RWPE2 (cell line): ENCODE measurements around the gene PI4K2A.

Experiments used
- ATAC-seq: fragments of 200-7000 bp; cut with Tn5 transposase; 3 replicates; pipeline ENCODE4 v1.9.1; 2021; ENCODE audit warnings: low read depth
- DNase-seq: peaks from one replicate; pipeline ENCODE4 v3.0.0-alpha.2; 2020; ENCODE audit warnings: low spot score
- H3K27ac ChIP-seq: fragments of 450-650 bp; 2 replicates; pipeline ENCODE4 v1.5.1; 2017; ENCODE audit warnings: mild to moderate bottlenecking; ENCODE audit not compliant: poor library complexity, severe bottlenecking
- H3K27me3 ChIP-seq: fragments of 250-450 bp; sonication (Bioruptor Pico); 2 replicates; pipeline ENCODE4 v1.5.1; 2021; ENCODE audit warnings: mild to moderate bottlenecking, moderate library complexity; ENCODE audit not compliant: insufficient read depth, poor library complexity, severe bottlenecking
- H3K36me3 ChIP-seq: fragments of 250-450 bp; sonication (Bioruptor Pico); 2 replicates; pipeline ENCODE4 v1.5.1; 2020; ENCODE audit warnings: low read depth, mild to moderate bottlenecking, moderate library complexity
- H3K4me1 ChIP-seq: fragments of 250-450 bp; sonication (Bioruptor Pico); 2 replicates; pipeline ENCODE4 v1.5.1; 2021; ENCODE audit warnings: mild to moderate bottlenecking, moderate library complexity; ENCODE audit not compliant: insufficient read depth, poor library complexity, severe bottlenecking
- H3K4me3 ChIP-seq: fragments of 250-450 bp; sonication (Bioruptor Pico); 2 replicates; pipeline ENCODE4 v1.5.1; 2021; ENCODE audit warnings: mild to moderate bottlenecking, moderate library complexity; ENCODE audit not compliant: severe bottlenecking
- H3K9me3 ChIP-seq: fragments of 250-450 bp; sonication (Bioruptor Pico); 2 replicates; pipeline ENCODE4 v1.5.1; 2021; ENCODE audit warnings: mild to moderate bottlenecking, moderate library complexity; ENCODE audit not compliant: severe bottlenecking
- TF ChIP-seq, protein P1 (sequence below): fragments of 450-650 bp; IDR thresholded peaks from one replicate; pipeline ENCODE4 v1.5.1; 2017; ENCODE audit warnings: mild to moderate bottlenecking, moderate library complexity; ENCODE audit not compliant: poor library complexity, severe bottlenecking

The PI4K2A gene

DNA sequence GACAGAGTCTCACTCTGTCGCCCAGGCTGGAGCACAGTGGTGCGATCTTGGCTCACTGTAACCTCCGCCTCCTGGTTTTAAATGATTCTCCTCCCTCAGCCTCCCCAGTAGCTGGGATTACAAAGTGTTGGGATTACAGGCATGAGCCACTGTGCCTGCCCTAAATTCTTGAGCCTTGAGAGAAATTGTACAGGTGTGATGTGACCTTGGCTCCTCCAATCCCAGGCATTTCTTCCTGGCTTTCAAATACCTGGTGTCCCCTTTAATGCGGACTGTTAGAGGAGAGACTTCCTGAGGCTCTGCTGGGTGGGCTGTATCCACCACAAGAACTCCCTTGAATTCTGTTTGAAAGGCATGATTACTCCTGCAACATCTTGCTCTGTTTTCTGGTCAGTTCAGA is 22.2 kb upstream of the PI4K2A start:
- Histone ChIP-seq H3K9me3 (no peaks in the 10 kb centered on the region), H3K4me3 (no peak overlapping the region), H3K27me3 (no peaks in the 10 kb centered on the region), H3K27ac (no peak overlapping the region), H3K36me3 (0 out of 2 replicates have a peak, but pooled peaks cover 3% of the 10 kb centered on the region), H3K4me1 (no peaks in the 10 kb centered on the region)
- TF ChIP-seq, protein P1, sequence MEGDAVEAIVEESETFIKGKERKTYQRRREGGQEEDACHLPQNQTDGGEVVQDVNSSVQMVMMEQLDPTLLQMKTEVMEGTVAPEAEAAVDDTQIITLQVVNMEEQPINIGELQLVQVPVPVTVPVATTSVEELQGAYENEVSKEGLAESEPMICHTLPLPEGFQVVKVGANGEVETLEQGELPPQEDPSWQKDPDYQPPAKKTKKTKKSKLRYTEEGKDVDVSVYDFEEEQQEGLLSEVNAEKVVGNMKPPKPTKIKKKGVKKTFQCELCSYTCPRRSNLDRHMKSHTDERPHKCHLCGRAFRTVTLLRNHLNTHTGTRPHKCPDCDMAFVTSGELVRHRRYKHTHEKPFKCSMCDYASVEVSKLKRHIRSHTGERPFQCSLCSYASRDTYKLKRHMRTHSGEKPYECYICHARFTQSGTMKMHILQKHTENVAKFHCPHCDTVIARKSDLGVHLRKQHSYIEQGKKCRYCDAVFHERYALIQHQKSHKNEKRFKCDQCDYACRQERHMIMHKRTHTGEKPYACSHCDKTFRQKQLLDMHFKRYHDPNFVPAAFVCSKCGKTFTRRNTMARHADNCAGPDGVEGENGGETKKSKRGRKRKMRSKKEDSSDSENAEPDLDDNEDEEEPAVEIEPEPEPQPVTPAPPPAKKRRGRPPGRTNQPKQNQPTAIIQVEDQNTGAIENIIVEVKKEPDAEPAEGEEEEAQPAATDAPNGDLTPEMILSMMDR = no peak
- DNase-seq (no peak), ATAC-seq (no peak)

DNA sequence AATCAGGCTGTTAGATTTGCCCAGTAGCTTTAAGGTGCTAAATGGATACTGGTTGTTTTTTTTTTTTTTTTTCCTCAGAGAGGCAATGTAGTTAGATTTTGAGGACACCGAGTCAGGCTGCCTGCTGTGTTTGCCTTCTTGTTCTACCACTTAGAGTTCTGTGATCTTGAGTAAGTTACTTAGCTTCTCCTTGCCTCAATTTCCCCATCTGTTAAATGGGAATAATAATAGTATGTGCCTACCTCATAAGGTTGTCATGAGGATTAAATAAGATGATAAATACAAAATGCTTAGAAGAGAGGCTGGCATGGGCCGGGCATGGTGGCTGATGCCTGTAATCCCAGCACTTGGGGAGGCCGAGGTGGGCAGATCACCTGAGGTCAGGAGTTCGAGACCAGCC is 21.7 kb upstream of the PI4K2A start:
- Histone ChIP-seq H3K4me1 (no peaks in the 10 kb centered on the region), H3K27ac (no peak overlapping the region), H3K36me3 (0 out of 2 replicates have a peak, but pooled peaks cover 3% of the 10 kb centered on the region), H3K4me3 (no peak overlapping the region), H3K9me3 (no peaks in the 10 kb centered on the region), H3K27me3 (no peaks in the 10 kb centered on the region)
- DNase-seq = no peak
- ATAC-seq = no peak
- TF ChIP-seq, protein P1 = no peak

DNA sequence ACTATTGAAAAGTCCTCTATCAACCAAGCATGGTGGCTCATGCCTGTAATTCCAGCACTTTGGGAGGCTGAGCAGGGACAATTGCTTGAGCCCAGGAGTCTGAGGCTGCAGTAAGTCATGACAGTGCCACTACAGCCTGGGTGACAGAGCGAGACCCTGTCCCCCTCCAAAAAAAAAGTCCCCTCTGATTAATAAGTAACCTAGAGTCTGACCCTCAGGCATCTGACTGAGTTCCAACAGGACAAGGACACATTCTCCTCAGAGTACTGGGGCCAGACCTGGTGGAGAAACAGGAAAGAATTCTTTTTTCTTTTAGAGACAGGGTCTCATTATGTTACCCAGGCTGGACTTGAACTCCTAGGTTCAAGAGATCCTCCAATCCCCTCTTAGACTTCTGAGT is 17.2 kb upstream of the PI4K2A start:
- Histone ChIP-seq H3K36me3 (0 out of 2 replicates have a peak, but pooled peaks cover 3% of the 10 kb centered on the region), H3K9me3 (no peaks in the 10 kb centered on the region), H3K4me3 (no peak overlapping the region), H3K27me3 (no peaks in the 10 kb centered on the region), H3K27ac (no peak overlapping the region), H3K4me1 (no peaks in the 10 kb centered on the region)
- TF ChIP-seq, protein P1 = no peak
- DNase-seq = no peak
- no peak for ATAC-seq

DNA sequence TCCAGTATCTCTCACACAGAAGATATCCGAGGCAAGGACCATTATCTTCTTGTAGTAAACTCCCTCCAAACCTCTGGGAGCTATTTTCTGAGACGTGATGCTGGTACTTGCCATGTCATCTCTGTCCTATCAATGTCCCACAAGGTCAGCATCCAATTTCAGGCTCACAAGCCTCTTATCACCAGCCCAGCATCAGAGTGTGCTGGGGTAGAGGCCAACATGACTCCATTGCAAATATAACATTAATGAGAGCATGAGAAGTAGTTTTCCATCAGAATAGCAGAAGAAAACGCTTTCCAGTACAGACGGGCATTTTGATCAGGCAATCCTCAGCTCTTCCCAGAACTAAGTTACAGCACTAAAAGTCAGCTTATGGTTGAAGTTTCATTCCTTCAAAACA is 12.7 kb upstream of the PI4K2A start:
- DNase-seq = no peak
- no peak overlapping the region for H3K27ac ChIP-seq
- no peaks in the 10 kb centered on the region for H3K9me3 ChIP-seq
- H3K27me3 ChIP-seq = no peaks in the 10 kb centered on the region
- no peaks in the 10 kb centered on the region for H3K36me3 ChIP-seq
- H3K4me1 ChIP-seq = peaks cover 3% of the 10 kb centered on the region
- ATAC-seq = no peak
- H3K4me3 ChIP-seq = no peak overlapping the region
- TF ChIP-seq, protein P1 = no peak

DNA sequence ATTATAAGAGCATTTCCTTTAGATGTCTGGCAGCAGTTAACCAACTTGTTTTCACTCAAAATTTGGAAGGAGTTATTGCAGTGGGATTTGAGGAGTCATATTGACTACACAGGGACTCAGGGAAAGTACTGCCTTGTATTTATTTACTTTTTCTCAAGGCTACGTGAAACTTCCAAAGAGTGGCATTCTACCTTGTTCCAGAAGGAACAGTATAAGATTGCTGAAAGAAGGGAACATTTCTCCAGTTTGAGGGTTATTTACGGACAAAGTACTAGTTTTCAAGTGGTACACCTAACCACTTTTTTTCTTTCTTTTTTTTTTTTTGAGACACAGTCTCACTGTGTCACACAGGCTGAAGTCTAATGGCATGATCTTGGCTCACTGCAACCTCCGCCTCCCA is 12.2 kb upstream of the PI4K2A start:
- no peaks in the 10 kb centered on the region for H3K9me3 ChIP-seq
- no peaks in the 10 kb centered on the region for H3K36me3 ChIP-seq
- ATAC-seq (no peak), DNase-seq (no peak)
- peaks cover 3% of the 10 kb centered on the region for H3K4me1 ChIP-seq
- no peak overlapping the region for H3K27ac ChIP-seq
- H3K4me3 ChIP-seq = no peak overlapping the region
- TF ChIP-seq, protein P1 = no peak
- H3K27me3 ChIP-seq = no peaks in the 10 kb centered on the region
